SK-N-SH (cell line): ENCODE measurements around the gene EIF3A. TPM values are rescaled to one million over a fixed set of nuclear protein-coding genes. Genes with fewer than 3 reads are reported as not detected.

ENCODE experiments used
- CTCF ChIA-PET: fragments of 300-600, 350-600 bp; formaldehyde crosslinking; extraction: SDS; loops from one replicate; lab custom pipeline; 2021; lab: Yijun Ruan, JAX
- POLR2A ChIA-PET: fragments of 350-600 bp; sonication (Branson Sonifier 250); formaldehyde crosslinking; extraction: SDS; loops from one replicate; lab custom pipeline; 2020; ENCODE audit warnings: antibody characterized with exemption, inconsistent platforms; lab: Yijun Ruan, JAX
- DNase-seq: peaks from one replicate; pipeline ENCODE4 v3.0.0; 2012
- H2AFZ ChIP-seq: fragments of 200-600 bp; sonication (generic); 2 replicates; pipeline ENCODE4 v1.8.1; 2016; ENCODE audit warnings: antibody characterized with exemption, mild to moderate bottlenecking, low read depth
- H3F3A ChIP-seq: fragments of 200-600 bp; sonication (generic); replicated peaks from 2 replicates; pipeline ENCODE3; 2016; ENCODE audit warnings: antibody characterized with exemption, mild to moderate bottlenecking; ENCODE audit not compliant: insufficient read depth
- H3K27ac ChIP-seq, 2 experiments: fragments of 200-500 bp in 1 of 2; fragments of 200-600 bp in 1 of 2; sonication (Bioruptor generic) in 1 of 2; sonication (generic), shearing (Covaris generic) in 1 of 2; 2 replicates each; pipeline versions ENCODE4 v1.5.1 to v1.6.1; 2014 to 2016; ENCODE audit warnings: low read depth in 2 of 2, inconsistent platforms in 1 of 2, low read length in 1 of 2, mild to moderate bottlenecking in 1 of 2, mixed read lengths in 1 of 2
- H3K27me3 ChIP-seq: fragments of 200-600 bp; sonication (generic), shearing (Covaris generic); 2 replicates; pipeline ENCODE4 v1.6.1; 2016; ENCODE audit warnings: mixed run types; ENCODE audit not compliant: insufficient read depth
- H3K36me3 ChIP-seq, 2 experiments: fragments of 200-500 bp in 1 of 2; fragments of 200-600 bp in 1 of 2; sonication (Bioruptor generic) in 1 of 2; sonication (generic) in 1 of 2; replicated peaks in 1 of 2; 2 replicates each; pipeline versions ENCODE3 to v1.5.1; 2014 to 2016; ENCODE audit warnings: low read length in 1 of 2, mild to moderate bottlenecking in 1 of 2; ENCODE audit not compliant: insufficient read depth in 2 of 2, control insufficient read depth in 1 of 2
- H3K4me1 ChIP-seq, 2 experiments: fragments of 200-500 bp in 1 of 2; fragments of 200-600 bp in 1 of 2; sonication (Bioruptor generic) in 1 of 2; sonication (generic), shearing (Covaris generic) in 1 of 2; 2 replicates each; pipeline versions ENCODE4 v1.5.1 to v1.6.1; 2014 to 2016; ENCODE audit warnings: low read depth in 1 of 2, low read length in 1 of 2, mixed run types in 1 of 2; ENCODE audit not compliant: insufficient read depth in 2 of 2, control insufficient read depth in 1 of 2
- H3K4me2 ChIP-seq: fragments of 200-600 bp; sonication (generic), shearing (Covaris generic); 2 replicates; pipeline ENCODE4 v1.6.1; 2017; ENCODE audit warnings: mixed run types
- H3K4me3 ChIP-seq, 2 experiments: fragments of 200-500 bp in 1 of 2; fragments of 200-600 bp in 1 of 2; sonication (Bioruptor generic) in 1 of 2; sonication (generic), shearing (Covaris generic) in 1 of 2; 2 replicates each; pipeline versions ENCODE4 v1.5.1 to v1.8.1; 2014 to 2016; ENCODE audit warnings: low read depth in 2 of 2, inconsistent platforms in 1 of 2, low read length in 1 of 2, mild to moderate bottlenecking in 1 of 2, mixed read lengths in 1 of 2, moderate library complexity in 1 of 2
- H3K79me2 ChIP-seq: fragments of 200-600 bp; sonication (generic); 2 replicates; pipeline ENCODE4 v1.8.1; 2017; ENCODE audit warnings: mild to moderate bottlenecking; ENCODE audit not compliant: insufficient read depth
- H3K9ac ChIP-seq: fragments of 200-600 bp; sonication (generic); 2 replicates; pipeline ENCODE4 v1.6.1; 2017; ENCODE audit warnings: mixed run types
- H3K9me2 ChIP-seq: fragments of 200-600 bp; sonication (generic); 2 replicates; pipeline ENCODE4 v1.6.1; 2017; ENCODE audit warnings: mixed run types
- H3K9me3 ChIP-seq: fragments of 200-600 bp; sonication (generic); 2 replicates; pipeline ENCODE4 v1.6.1; 2017; ENCODE audit warnings: mixed run types, mild to moderate bottlenecking, moderate library complexity
- H4K20me1 ChIP-seq: fragments of 200-600 bp; sonication (generic); 2 replicates; pipeline ENCODE4 v1.6.1; 2017; ENCODE audit warnings: mild to moderate bottlenecking, mixed run types; ENCODE audit not compliant: insufficient read depth
- FOXM1 ChIP-seq: IDR thresholded peaks from 2 replicates; pipeline ENCODE4 v1.4.0; 2012; ENCODE audit warnings: low read depth, mild to moderate bottlenecking
- NRF1 ChIP-seq: IDR thresholded peaks from 2 replicates; pipeline ENCODE4 v1.6.1; 2012; ENCODE audit warnings: low read depth, mild to moderate bottlenecking, low read length
- POLR2AphosphoS5 ChIP-seq: IDR thresholded peaks from 2 replicates; pipeline ENCODE4 v1.6.1; 2012; ENCODE audit warnings: low read depth, low read length
- RFX5 ChIP-seq: IDR thresholded peaks from 2 replicates; pipeline ENCODE4 v1.6.1; 2012; ENCODE audit warnings: mild to moderate bottlenecking, improper control_type of control experiment, low read length
- RXRA ChIP-seq: IDR thresholded peaks from 2 replicates; pipeline ENCODE4 v1.4.0; 2012; ENCODE audit warnings: low read depth, mild to moderate bottlenecking, borderline replicate concordance
- SIN3A ChIP-seq: IDR thresholded peaks from 2 replicates; pipeline ENCODE4 v1.6.1; 2012; ENCODE audit warnings: low read depth, mild to moderate bottlenecking, low read length, moderate library complexity, borderline replicate concordance
- TAF1 ChIP-seq: IDR thresholded peaks from 2 replicates; pipeline ENCODE4 v1.6.1; 2012; ENCODE audit warnings: low read depth, mild to moderate bottlenecking, low read length, moderate library complexity, borderline replicate concordance
- TCF12 ChIP-seq: IDR thresholded peaks from 2 replicates; pipeline ENCODE4 v1.4.0; 2012
- TEAD4 ChIP-seq: IDR thresholded peaks from 2 replicates; pipeline ENCODE4 v1.4.0; 2012; ENCODE audit warnings: mild to moderate bottlenecking, borderline replicate concordance; ENCODE audit not compliant: insufficient read depth
- YY1 ChIP-seq: IDR thresholded peaks from 2 replicates; pipeline ENCODE4 v1.4.0; 2012; ENCODE audit warnings: low read depth, mild to moderate bottlenecking
- WGBS: methylation state at CpG from one replicate; pipeline ENCODE4 v1.1.6; 2017; ENCODE audit warnings: low lambda C conversion rate; 5-methylcytosine and 5-hydroxymethylcytosine counted together
- polyA plus RNA-seq, 3 experiments: library from polyadenylated mRNA; depleted of rRNA; stranded (reverse); fragments of >200 nt; gene quantifications; 2 replicates each; pipeline ENCODE4 v1.2.3, GENCODE V29; 2012
- TF ChIP-seq, protein P1 (sequence below): IDR thresholded peaks from 2 replicates; pipeline ENCODE4 v1.4.0; 2012; ENCODE audit warnings: low read depth, borderline replicate concordance
- TF ChIP-seq, protein P2 (sequence below): IDR thresholded peaks from 2 replicates; pipeline ENCODE4 v1.6.1; 2012; ENCODE audit warnings: mild to moderate bottlenecking, low read depth, low read length, moderate library complexity
- TF ChIP-seq, protein P3 (sequence below): IDR thresholded peaks from 2 replicates; pipeline ENCODE4; 2012
- TF ChIP-seq, protein P4 (sequence below): fragments of 150-350 bp; IDR thresholded peaks from 2 replicates; pipeline ENCODE4 v1.6.1; 2017; ENCODE audit warnings: antibody characterized with exemption, low read length, low read depth, borderline replicate concordance
- TF ChIP-seq, protein P5 (sequence below): fragments of 200-600 bp; sonication (generic); IDR thresholded peaks from 2 replicates; pipeline ENCODE4 v1.6.1; 2017; ENCODE audit warnings: antibody characterized with exemption, mild to moderate bottlenecking, moderate library complexity

EIF3A gene
- polyA plus RNA-seq, 1 of the 3 experiments (the other 2 are of a cell fraction): 25.8 TPM

DNA sequence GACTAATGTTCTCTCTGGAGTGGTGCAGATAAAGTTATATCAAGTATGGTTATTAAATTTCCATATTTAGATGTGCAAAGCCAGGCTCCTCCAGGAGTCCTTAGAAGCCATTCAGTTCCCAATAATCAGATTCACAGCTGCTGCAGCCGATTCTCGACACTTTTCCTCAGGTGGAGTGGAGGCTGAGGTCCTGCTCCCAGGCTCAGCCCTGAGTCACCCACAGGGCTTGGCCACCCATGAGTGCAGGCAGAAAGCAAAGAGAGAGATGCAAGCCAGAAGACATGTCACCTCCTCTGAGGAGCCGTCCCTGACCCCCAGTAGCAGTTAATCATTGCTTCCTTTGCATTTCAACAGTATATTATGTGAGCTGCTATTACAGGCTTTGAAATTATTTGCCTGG is 87.4 kb downstream of the EIF3A start:
- Histone ChIP-seq H3K27ac (no peak overlapping the region), H3K79me2 (no peaks in the 10 kb centered on the region), H4K20me1 (no peaks in the 10 kb centered on the region), H3K9ac (no peak overlapping the region), H3K9me3 (no peaks in the 10 kb centered on the region; the same call in 1 of the 2 replicates), H3K4me2 (no peak overlapping the region), H3K4me1 (no peaks in the 10 kb centered on the region), H2AFZ (no peak overlapping the region), H3K27me3 (no peaks in the 10 kb centered on the region; the same call in 1 of the 2 replicates), H3F3A (no peaks in the 10 kb centered on the region), H3K36me3 (no peaks in the 10 kb centered on the region), H3K9me2 (no peaks in the 10 kb centered on the region), H3K4me3 (no peak overlapping the region)
- WGBS: 74% methylated on average over 3 of the region's 3 CpGs
- no peak for DNase-seq
- CTCF ChIA-PET: no interaction called here
- POLR2A ChIA-PET: no interaction called here
- no peak for TF ChIP-seq RXRA
- TF ChIP-seq YY1: no peak
- TF ChIP-seq TAF1: no peak
- TF ChIP-seq TEAD4: no peak
- TF ChIP-seq, protein P1, sequence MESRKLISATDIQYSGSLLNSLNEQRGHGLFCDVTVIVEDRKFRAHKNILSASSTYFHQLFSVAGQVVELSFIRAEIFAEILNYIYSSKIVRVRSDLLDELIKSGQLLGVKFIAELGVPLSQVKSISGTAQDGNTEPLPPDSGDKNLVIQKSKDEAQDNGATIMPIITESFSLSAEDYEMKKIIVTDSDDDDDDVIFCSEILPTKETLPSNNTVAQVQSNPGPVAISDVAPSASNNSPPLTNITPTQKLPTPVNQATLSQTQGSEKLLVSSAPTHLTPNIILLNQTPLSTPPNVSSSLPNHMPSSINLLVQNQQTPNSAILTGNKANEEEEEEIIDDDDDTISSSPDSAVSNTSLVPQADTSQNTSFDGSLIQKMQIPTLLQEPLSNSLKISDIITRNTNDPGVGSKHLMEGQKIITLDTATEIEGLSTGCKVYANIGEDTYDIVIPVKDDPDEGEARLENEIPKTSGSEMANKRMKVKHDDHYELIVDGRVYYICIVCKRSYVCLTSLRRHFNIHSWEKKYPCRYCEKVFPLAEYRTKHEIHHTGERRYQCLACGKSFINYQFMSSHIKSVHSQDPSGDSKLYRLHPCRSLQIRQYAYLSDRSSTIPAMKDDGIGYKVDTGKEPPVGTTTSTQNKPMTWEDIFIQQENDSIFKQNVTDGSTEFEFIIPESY: no peak
- no peak for TF ChIP-seq SIN3A
- TF ChIP-seq, protein P2, sequence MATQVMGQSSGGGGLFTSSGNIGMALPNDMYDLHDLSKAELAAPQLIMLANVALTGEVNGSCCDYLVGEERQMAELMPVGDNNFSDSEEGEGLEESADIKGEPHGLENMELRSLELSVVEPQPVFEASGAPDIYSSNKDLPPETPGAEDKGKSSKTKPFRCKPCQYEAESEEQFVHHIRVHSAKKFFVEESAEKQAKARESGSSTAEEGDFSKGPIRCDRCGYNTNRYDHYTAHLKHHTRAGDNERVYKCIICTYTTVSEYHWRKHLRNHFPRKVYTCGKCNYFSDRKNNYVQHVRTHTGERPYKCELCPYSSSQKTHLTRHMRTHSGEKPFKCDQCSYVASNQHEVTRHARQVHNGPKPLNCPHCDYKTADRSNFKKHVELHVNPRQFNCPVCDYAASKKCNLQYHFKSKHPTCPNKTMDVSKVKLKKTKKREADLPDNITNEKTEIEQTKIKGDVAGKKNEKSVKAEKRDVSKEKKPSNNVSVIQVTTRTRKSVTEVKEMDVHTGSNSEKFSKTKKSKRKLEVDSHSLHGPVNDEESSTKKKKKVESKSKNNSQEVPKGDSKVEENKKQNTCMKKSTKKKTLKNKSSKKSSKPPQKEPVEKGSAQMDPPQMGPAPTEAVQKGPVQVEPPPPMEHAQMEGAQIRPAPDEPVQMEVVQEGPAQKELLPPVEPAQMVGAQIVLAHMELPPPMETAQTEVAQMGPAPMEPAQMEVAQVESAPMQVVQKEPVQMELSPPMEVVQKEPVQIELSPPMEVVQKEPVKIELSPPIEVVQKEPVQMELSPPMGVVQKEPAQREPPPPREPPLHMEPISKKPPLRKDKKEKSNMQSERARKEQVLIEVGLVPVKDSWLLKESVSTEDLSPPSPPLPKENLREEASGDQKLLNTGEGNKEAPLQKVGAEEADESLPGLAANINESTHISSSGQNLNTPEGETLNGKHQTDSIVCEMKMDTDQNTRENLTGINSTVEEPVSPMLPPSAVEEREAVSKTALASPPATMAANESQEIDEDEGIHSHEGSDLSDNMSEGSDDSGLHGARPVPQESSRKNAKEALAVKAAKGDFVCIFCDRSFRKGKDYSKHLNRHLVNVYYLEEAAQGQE: no peak
- no peak for TF ChIP-seq FOXM1
- no peak for TF ChIP-seq TCF12
- TF ChIP-seq NRF1: no peak
- TF ChIP-seq POLR2AphosphoS5: no peak
- TF ChIP-seq RFX5: no peak
- TF ChIP-seq, protein P3, sequence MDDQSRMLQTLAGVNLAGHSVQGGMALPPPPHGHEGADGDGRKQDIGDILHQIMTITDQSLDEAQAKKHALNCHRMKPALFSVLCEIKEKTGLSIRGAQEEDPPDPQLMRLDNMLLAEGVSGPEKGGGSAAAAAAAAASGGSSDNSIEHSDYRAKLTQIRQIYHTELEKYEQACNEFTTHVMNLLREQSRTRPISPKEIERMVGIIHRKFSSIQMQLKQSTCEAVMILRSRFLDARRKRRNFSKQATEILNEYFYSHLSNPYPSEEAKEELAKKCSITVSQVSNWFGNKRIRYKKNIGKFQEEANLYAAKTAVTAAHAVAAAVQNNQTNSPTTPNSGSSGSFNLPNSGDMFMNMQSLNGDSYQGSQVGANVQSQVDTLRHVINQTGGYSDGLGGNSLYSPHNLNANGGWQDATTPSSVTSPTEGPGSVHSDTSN: no peak
- TF ChIP-seq, protein P4, sequence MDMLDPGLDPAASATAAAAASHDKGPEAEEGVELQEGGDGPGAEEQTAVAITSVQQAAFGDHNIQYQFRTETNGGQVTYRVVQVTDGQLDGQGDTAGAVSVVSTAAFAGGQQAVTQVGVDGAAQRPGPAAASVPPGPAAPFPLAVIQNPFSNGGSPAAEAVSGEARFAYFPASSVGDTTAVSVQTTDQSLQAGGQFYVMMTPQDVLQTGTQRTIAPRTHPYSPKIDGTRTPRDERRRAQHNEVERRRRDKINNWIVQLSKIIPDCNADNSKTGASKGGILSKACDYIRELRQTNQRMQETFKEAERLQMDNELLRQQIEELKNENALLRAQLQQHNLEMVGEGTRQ: no peak
- TF ChIP-seq, protein P5, sequence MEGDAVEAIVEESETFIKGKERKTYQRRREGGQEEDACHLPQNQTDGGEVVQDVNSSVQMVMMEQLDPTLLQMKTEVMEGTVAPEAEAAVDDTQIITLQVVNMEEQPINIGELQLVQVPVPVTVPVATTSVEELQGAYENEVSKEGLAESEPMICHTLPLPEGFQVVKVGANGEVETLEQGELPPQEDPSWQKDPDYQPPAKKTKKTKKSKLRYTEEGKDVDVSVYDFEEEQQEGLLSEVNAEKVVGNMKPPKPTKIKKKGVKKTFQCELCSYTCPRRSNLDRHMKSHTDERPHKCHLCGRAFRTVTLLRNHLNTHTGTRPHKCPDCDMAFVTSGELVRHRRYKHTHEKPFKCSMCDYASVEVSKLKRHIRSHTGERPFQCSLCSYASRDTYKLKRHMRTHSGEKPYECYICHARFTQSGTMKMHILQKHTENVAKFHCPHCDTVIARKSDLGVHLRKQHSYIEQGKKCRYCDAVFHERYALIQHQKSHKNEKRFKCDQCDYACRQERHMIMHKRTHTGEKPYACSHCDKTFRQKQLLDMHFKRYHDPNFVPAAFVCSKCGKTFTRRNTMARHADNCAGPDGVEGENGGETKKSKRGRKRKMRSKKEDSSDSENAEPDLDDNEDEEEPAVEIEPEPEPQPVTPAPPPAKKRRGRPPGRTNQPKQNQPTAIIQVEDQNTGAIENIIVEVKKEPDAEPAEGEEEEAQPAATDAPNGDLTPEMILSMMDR: no peak
